ENCODE measurements around the gene PTCSC3.

DNA sequence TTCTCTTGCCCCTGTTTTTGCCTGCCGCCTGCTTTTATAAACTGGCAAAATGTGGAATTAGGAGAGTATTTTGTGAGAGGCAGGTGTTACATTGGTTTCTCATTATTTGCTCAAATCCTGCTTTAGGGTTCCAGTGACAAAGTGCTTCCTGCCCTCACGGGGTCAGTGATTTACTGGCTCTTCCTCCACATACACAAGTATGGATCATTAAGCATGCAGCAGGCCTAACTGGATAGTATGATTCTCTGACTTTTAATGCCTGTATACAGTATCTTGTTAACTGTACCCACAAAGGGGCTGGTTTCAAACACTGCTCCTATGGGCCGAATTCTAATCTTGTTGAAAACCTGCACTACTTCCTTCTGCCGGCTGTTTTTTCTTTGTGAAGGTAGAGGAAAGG, 63.2 kb downstream of the PTCSC3 start:
- TF ChIP-seq, protein P1, sequence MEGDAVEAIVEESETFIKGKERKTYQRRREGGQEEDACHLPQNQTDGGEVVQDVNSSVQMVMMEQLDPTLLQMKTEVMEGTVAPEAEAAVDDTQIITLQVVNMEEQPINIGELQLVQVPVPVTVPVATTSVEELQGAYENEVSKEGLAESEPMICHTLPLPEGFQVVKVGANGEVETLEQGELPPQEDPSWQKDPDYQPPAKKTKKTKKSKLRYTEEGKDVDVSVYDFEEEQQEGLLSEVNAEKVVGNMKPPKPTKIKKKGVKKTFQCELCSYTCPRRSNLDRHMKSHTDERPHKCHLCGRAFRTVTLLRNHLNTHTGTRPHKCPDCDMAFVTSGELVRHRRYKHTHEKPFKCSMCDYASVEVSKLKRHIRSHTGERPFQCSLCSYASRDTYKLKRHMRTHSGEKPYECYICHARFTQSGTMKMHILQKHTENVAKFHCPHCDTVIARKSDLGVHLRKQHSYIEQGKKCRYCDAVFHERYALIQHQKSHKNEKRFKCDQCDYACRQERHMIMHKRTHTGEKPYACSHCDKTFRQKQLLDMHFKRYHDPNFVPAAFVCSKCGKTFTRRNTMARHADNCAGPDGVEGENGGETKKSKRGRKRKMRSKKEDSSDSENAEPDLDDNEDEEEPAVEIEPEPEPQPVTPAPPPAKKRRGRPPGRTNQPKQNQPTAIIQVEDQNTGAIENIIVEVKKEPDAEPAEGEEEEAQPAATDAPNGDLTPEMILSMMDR (conservative IDR thresholded peaks at IDR 0.05; ENCODE audit: low read depth, low read length) = no peak
- TF ChIP-seq EZH2 (IDR thresholded peaks at IDR 0.05; ENCODE audit: low read length, unreplicated experiment) = no peak
